ENCODE measurements around the gene IFNL4.
"Not testable (repeated sequence)": the region's sequence is repeated elsewhere in the genome, so short reads cannot be mapped to it uniquely, and the experiment has no call there.

Gene IFNL4

GRCh38 chr19:39254531-39255345, 6.1 kb upstream of the IFNL4 start:
- FAIRE-seq, result no peak

GRCh38 chr19:39253374-39254149, 4.9 kb upstream of the IFNL4 start:
- FAIRE-seq, result no peak

- FAIRE-seq, result no peak
These were observed 3.8 kb upstream of the IFNL4 start for GRCh38 chr19:39252458-39252857.

GRCh38 chr19:39251846-39252245, 3.2 kb upstream of the IFNL4 start:
- no peak for FAIRE-seq

GRCh38 chr19:39251081-39251480, 2.4 kb upstream of the IFNL4 start:
- FAIRE-seq, result no peak

- no peak for FAIRE-seq
These were observed 673 bp downstream of the IFNL4 start for GRCh38 chr19:39247701-39248664.

GRCh38 chr19:39246951-39247669, 1.5 kb downstream of the IFNL4 start:
- no peak for FAIRE-seq

- FAIRE-seq, result not testable (repeated sequence)
These were observed 3.5 kb downstream of the IFNL4 start for GRCh38 chr19:39245166-39245565.

GRCh38 chr19:39244410-39245100, 4.1 kb downstream of the IFNL4 start, which contains the start of gene IFNL3:
IFNL3 (minus strand) TSS chr19:39245006; CDS start chr19:39244967, 39 bp downstream.
- not testable (repeated sequence) for FAIRE-seq

GRCh38 chr19:39243741-39244140, 4.9 kb downstream of the IFNL4 start:
- FAIRE-seq, result not testable (repeated sequence)

GRCh38 chr19:39240421-39240820, 8.2 kb downstream of the IFNL4 start:
- FAIRE-seq, result no peak

GRCh38 chr19:39238944-39239343, 9.7 kb downstream of the IFNL4 start:
- FAIRE-seq, result no peak

- FAIRE-seq, result no peak
These were observed 10.4 kb downstream of the IFNL4 start for GRCh38 chr19:39238209-39238608.

GRCh38 chr19:39237200-39238184, 11.2 kb downstream of the IFNL4 start:
- FAIRE-seq, result no peak

GRCh38 chr19:39236527-39236926, 12.1 kb downstream of the IFNL4 start:
- no peak for FAIRE-seq

- FAIRE-seq, result no peak
These were observed 15.9 kb downstream of the IFNL4 start for GRCh38 chr19:39232708-39233107.

- FAIRE-seq, result no peak
These were observed 18.4 kb downstream of the IFNL4 start for GRCh38 chr19:39230096-39230764.

GRCh38 chr19:39224910-39225309, 23.7 kb downstream of the IFNL4 start:
- no peak for FAIRE-seq

GRCh38 chr19:39223703-39224279, 24.9 kb downstream of the IFNL4 start:
- FAIRE-seq, result no peak
